HG02884 (cell line): ENCODE data around the gene PKD2.
"Not testable (repeated sequence)": the region's sequence is repeated elsewhere in the genome, so short reads cannot be mapped to it uniquely, and the experiment has no call there.

ENCODE experiments used
- ATAC-seq: cut with Tn5 transposase; IDR thresholded peaks from one replicate; pipeline ENCODE4 v1.9.1; 2021; ENCODE audit warnings: mild to moderate bottlenecking, moderate library complexity; ENCODE audit not compliant: unreplicated experiment

The PKD2 gene

GRCh38 chr4:88109123-88109881, 101.9 kb downstream of the PKD2 start:
- ATAC-seq, result no peak

- ATAC-seq, result no peak
These were observed 103.4 kb downstream of the PKD2 start for GRCh38 chr4:88110826-88111225.

GRCh38 chr4:88112856-88113255, 105.4 kb downstream of the PKD2 start:
- ATAC-seq, result no peak

- ATAC-seq, result no peak
These were observed 108.2 kb downstream of the PKD2 start for GRCh38 chr4:88115587-88115986.

GRCh38 chr4:88119943-88120342, 112.5 kb downstream of the PKD2 start:
- ATAC-seq, result no peak

GRCh38 chr4:88122260-88122659, 114.8 kb downstream of the PKD2 start:
- ATAC-seq, result not testable (repeated sequence)
